Left renal cortex interstitium (tissue), 4 donors: ENCODE results near the gene CORO2B. TPM values are rescaled to one million over a fixed set of nuclear protein-coding genes. Genes with fewer than 3 reads are reported as not detected.
"Not testable (repeated sequence)": the region's sequence is repeated elsewhere in the genome, so short reads cannot be mapped to it uniquely, and the experiment has no call there.

Source experiments
- DNase-seq, 4 donors: peaks; one replicate each; pipeline ENCODE4 v3.0.0-alpha.2; 2013; ENCODE audit warnings: low read depth in 4 of 4, low spot score in 2 of 4, missing footprints in 1 of 4
- polyA plus RNA-seq, 4 donors: library from polyadenylated mRNA; unstranded; fragments of 120-200 nt; gene quantifications; one replicate each; pipeline ENCODE4 v1.2.1, GENCODE V29; 2013; ENCODE audit not compliant: insufficient read length in 4 of 4

The CORO2B gene
- polyA plus RNA-seq, 4 donors, result 20.5 to 24.9 (median 22.8) TPM

- no peak for DNase-seq
These were observed 87.5 kb downstream of the CORO2B start for GRCh38 chr15:68666120-68666811.

GRCh38 chr15:68666812-68667450 lies 88.1 kb downstream of the CORO2B start:
- no peak for DNase-seq

- no peak for DNase-seq
These were observed 89.2 kb downstream of the CORO2B start for GRCh38 chr15:68667800-68668625.

GRCh38 chr15:68668926-68669600 lies 90.3 kb downstream of the CORO2B start:
- DNase-seq, result no peak

- DNase-seq, result no peak
These were observed 93.5 kb downstream of the CORO2B start for GRCh38 chr15:68672251-68672650.

- no peak for DNase-seq
These were observed 94.0 kb downstream of the CORO2B start for GRCh38 chr15:68672781-68673205.

- DNase-seq, result no peak
These were observed 96.2 kb downstream of the CORO2B start for GRCh38 chr15:68674975-68675374.

- DNase-seq, result no peak
These were observed 97.3 kb downstream of the CORO2B start for GRCh38 chr15:68676011-68676605.

- DNase-seq, result no peak
These were observed 98.1 kb downstream of the CORO2B start for GRCh38 chr15:68676926-68677325.

GRCh38 chr15:68677996-68678395 lies 99.2 kb downstream of the CORO2B start:
- no peak for DNase-seq

- no peak for DNase-seq
These were observed 100.0 kb downstream of the CORO2B start for GRCh38 chr15:68678746-68679145.

- no peak for DNase-seq
These were observed 100.4 kb downstream of the CORO2B start for GRCh38 chr15:68679161-68679560.

GRCh38 chr15:68679961-68680371 lies 101.2 kb downstream of the CORO2B start:
- DNase-seq, result no peak

- not testable (repeated sequence) for DNase-seq
These were observed 102.0 kb downstream of the CORO2B start for GRCh38 chr15:68680756-68681155.

- DNase-seq, result no peak
These were observed 103.0 kb downstream of the CORO2B start for GRCh38 chr15:68681836-68682235.

- no peak for DNase-seq
These were observed 103.5 kb downstream of the CORO2B start for GRCh38 chr15:68682330-68682729.

- no peak for DNase-seq
These were observed 104.2 kb downstream of the CORO2B start for GRCh38 chr15:68683026-68683425.

- DNase-seq, result no peak
These were observed 104.8 kb downstream of the CORO2B start for GRCh38 chr15:68683551-68683950.

GRCh38 chr15:68684476-68684875 lies 105.7 kb downstream of the CORO2B start:
- DNase-seq, result no peak

GRCh38 chr15:68687136-68687735 lies 108.4 kb downstream of the CORO2B start:
- no peak for DNase-seq
